Renal cortex interstitium (tissue), 15 donors: ENCODE measurements around the gene SHF. TPM values are rescaled to one million over a fixed set of nuclear protein-coding genes. Genes with fewer than 3 reads are reported as not detected.
A peak's percentile ranks its signal among the peaks of the same experiment; 100 is the strongest.
"Not testable (repeated sequence)": the region's sequence is repeated elsewhere in the genome, so short reads cannot be mapped to it uniquely, and the experiment has no call there.

Experiments
- DNase-seq, 11 donors: peaks; one replicate each; pipeline ENCODE4 v3.0.0-alpha.2; 2013; ENCODE audit warnings: low read depth in 9 of 11, low spot score in 4 of 11; ENCODE audit errors: extremely low read depth in 1 of 11
- long read RNA-seq, 16 experiments: transcript quantifications; one replicate each; lab custom pipeline, GENCODE V29; 2026
- polyA plus RNA-seq, 3 donors: library from polyadenylated mRNA; unstranded; fragments of 120-200 nt; gene quantifications; one replicate each; pipeline ENCODE4 v1.2.1, GENCODE V29; 2013; ENCODE audit not compliant: insufficient read length in 3 of 3

The SHF gene
- polyA plus RNA-seq = 10 to 100 TPM; 15.0 to 20.4 (median 16.5) TPM
- long read RNA-seq, donor 1 = 0 reads
- long read RNA-seq, donor 2, partial matches to known transcripts = 0 of 1 reads
- long read RNA-seq, donor 2, other reads (novel, unspliced or antisense) = 0 of 1 reads
- long read RNA-seq, donor 3, partial matches to known transcripts = 0 of 1 reads
- long read RNA-seq, donor 3, other reads (novel, unspliced or antisense) = 0 of 1 reads
- long read RNA-seq, donor 4, partial matches to known transcripts = 0 of 5 reads
- long read RNA-seq, donor 4, other reads (novel, unspliced or antisense) = 0 of 5 reads
- long read RNA-seq, donor 5 = 0 reads
- long read RNA-seq, donor 6, partial matches to known transcripts = 0 of 1 reads
- long read RNA-seq, donor 6, other reads (novel, unspliced or antisense) = 0 of 1 reads
- long read RNA-seq, donor 7, partial matches to known transcripts = 7 of 9 reads
- long read RNA-seq, donor 7, other reads (novel, unspliced or antisense) = 0 of 9 reads
- long read RNA-seq, donor 8 = 0 reads
- long read RNA-seq, donor 9, partial matches to known transcripts = 0 of 2 reads
- long read RNA-seq, donor 9, other reads (novel, unspliced or antisense) = 0 of 2 reads
- long read RNA-seq, donor 10, partial matches to known transcripts = 0 of 1 reads
- long read RNA-seq, donor 10, other reads (novel, unspliced or antisense) = 0 of 1 reads
- long read RNA-seq, donor 11, partial matches to known transcripts = 0 of 1 reads
- long read RNA-seq, donor 11, other reads (novel, unspliced or antisense) = 0 of 1 reads
- long read RNA-seq, donor 12 = 0 reads
- long read RNA-seq, donor 13 = 0 reads
- long read RNA-seq, donor 14 = 0 reads
- long read RNA-seq, donor 15, partial matches to known transcripts = 0 of 1 reads
- long read RNA-seq, donor 15, other reads (novel, unspliced or antisense) = 0 of 1 reads
- long read RNA-seq, donor 16, partial matches to known transcripts = 0 of 6 reads
- long read RNA-seq, donor 16, other reads (novel, unspliced or antisense) = 0 of 6 reads

- DNase-seq = peak in 6 of 11 donors; percentile 54 to 71 (median 66)
These were observed at the start of gene SHF for GRCh38 chr15:45187894-45188830. SHF (minus strand) TSS chr15:45187966; CDS start chr15:45187951, 15 bp downstream.

GRCh38 chr15:45236806-45237205 is 49.0 kb upstream of the SHF start:
- not testable (repeated sequence) for DNase-seq

- DNase-seq = no peak
These were observed 46.9 kb upstream of the SHF start for GRCh38 chr15:45234562-45235235.

GRCh38 chr15:45231864-45232562 is 44.2 kb upstream of the SHF start:
- DNase-seq = no peak

GRCh38 chr15:45231132-45231531 is 43.4 kb upstream of the SHF start:
- DNase-seq = no peak

GRCh38 chr15:45230245-45230965 is 42.6 kb upstream of the SHF start:
- DNase-seq = no peak

GRCh38 chr15:45228931-45229330 is 41.2 kb upstream of the SHF start:
- no peak for DNase-seq

GRCh38 chr15:45225506-45226273 is 37.9 kb upstream of the SHF start:
- no peak for DNase-seq

GRCh38 chr15:45224621-45225217 is 37.0 kb upstream of the SHF start:
- no peak for DNase-seq

- no peak for DNase-seq
These were observed 34.2 kb upstream of the SHF start for GRCh38 chr15:45221967-45222366.

- no peak for DNase-seq
These were observed 33.4 kb upstream of the SHF start for GRCh38 chr15:45221053-45221599.

GRCh38 chr15:45212493-45212892 is 24.7 kb upstream of the SHF start:
- DNase-seq = no peak

GRCh38 chr15:45205192-45205591 is 17.4 kb upstream of the SHF start:
- DNase-seq = peak in 5 of 11 donors; percentile 34 to 57 (median 45)

GRCh38 chr15:45203182-45203581 is 15.4 kb upstream of the SHF start:
- DNase-seq = no peak

GRCh38 chr15:45201869-45202268 is 14.1 kb upstream of the SHF start:
- no peak for DNase-seq

GRCh38 chr15:45201557-45201859 is 13.7 kb upstream of the SHF start:
- DNase-seq = no peak
